ENCODE data around the gene SDC3. TPM values are rescaled to one million over a fixed set of nuclear protein-coding genes. Genes with fewer than 3 reads are reported as not detected.
"Not testable (repeated sequence)": the region's sequence is repeated elsewhere in the genome, so short reads cannot be mapped to it uniquely, and the experiment has no call there.

Gene SDC3, protein sequence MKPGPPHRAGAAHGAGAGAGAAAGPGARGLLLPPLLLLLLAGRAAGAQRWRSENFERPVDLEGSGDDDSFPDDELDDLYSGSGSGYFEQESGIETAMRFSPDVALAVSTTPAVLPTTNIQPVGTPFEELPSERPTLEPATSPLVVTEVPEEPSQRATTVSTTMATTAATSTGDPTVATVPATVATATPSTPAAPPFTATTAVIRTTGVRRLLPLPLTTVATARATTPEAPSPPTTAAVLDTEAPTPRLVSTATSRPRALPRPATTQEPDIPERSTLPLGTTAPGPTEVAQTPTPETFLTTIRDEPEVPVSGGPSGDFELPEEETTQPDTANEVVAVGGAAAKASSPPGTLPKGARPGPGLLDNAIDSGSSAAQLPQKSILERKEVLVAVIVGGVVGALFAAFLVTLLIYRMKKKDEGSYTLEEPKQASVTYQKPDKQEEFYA
- 10 to 100 TPM; 31.6 to 44.1 (median 33.7) TPM for polyA plus RNA-seq (ENCODE audit: insufficient read depth in 1 of 5, insufficient read length in 5 of 5, low replicate concordance in 1 of 5)
- long read RNA-seq, donor 1, full-length matches to known transcripts, result 20 of 48 reads
- long read RNA-seq, donor 1, partial matches to known transcripts, result 28 of 48 reads
- long read RNA-seq, donor 1, other reads (novel, unspliced or antisense), result 0 of 48 reads
- long read RNA-seq, donor 2, full-length matches to known transcripts, result 13 of 18 reads
- long read RNA-seq, donor 2, partial matches to known transcripts, result 5 of 18 reads
- long read RNA-seq, donor 2, other reads (novel, unspliced or antisense), result 0 of 18 reads
- long read RNA-seq, donor 3, full-length matches to known transcripts, result 13 of 18 reads
- long read RNA-seq, donor 3, partial matches to known transcripts, result 5 of 18 reads
- long read RNA-seq, donor 3, other reads (novel, unspliced or antisense), result 0 of 18 reads
- long read RNA-seq, donor 4, full-length matches to known transcripts, result 13 of 18 reads
- long read RNA-seq, donor 4, partial matches to known transcripts, result 5 of 18 reads
- long read RNA-seq, donor 4, other reads (novel, unspliced or antisense), result 0 of 18 reads
- long read RNA-seq, donor 5, full-length matches to known transcripts, result 15 of 31 reads
- long read RNA-seq, donor 5, partial matches to known transcripts, result 16 of 31 reads
- long read RNA-seq, donor 5, other reads (novel, unspliced or antisense), result 0 of 31 reads
- long read RNA-seq, donor 6, full-length matches to known transcripts, result 16 of 16 reads
- long read RNA-seq, donor 6, partial matches to known transcripts, result 0 of 16 reads
- long read RNA-seq, donor 6, other reads (novel, unspliced or antisense), result 0 of 16 reads
- long read RNA-seq, donor 7, full-length matches to known transcripts, result 21 of 27 reads
- long read RNA-seq, donor 7, partial matches to known transcripts, result 6 of 27 reads
- long read RNA-seq, donor 7, other reads (novel, unspliced or antisense), result 0 of 27 reads
- long read RNA-seq, donor 8, full-length matches to known transcripts, result 3 of 3 reads
- long read RNA-seq, donor 8, partial matches to known transcripts, result 0 of 3 reads
- long read RNA-seq, donor 8, other reads (novel, unspliced or antisense), result 0 of 3 reads

DNA sequence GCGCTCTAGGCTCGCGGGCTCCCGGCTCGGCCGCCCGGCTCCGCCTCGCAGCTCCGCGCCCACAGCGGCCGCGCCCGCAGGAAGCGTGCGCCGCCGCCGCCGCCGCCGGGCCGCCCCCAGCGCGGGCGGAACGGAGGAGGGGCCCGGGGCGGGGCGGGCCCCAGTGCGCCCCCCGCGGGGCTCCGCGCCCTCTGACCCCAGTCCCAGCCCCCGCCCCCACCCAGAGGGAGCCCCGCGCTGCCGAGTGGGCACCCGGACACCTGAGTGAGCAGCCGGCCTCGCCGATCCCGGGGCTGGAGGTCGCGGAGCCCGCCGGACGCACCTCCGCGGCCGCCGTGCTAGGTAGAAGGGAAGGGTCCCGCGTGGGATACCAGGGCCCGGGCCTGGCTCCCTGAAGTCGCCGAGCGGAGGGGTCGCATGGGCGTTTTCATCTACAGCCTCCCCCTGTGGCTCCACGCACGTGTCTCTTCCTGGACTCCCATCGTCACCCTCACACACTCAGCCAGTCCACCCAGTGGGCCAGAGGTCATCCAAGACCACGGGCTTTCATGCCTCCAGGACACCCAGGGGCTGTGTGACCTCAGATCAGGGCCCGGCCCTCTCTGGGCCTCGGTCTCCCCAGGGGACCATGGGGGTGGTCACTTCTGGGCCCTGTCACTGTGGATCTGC is at the start of gene SDC3:
TSS of gene SDC3 (minus strand) at position 63 of the 669 bp plus-strand sequence. CDS start 172 bp downstream, outside the sequence.
- no peak for DNase-seq

DNA sequence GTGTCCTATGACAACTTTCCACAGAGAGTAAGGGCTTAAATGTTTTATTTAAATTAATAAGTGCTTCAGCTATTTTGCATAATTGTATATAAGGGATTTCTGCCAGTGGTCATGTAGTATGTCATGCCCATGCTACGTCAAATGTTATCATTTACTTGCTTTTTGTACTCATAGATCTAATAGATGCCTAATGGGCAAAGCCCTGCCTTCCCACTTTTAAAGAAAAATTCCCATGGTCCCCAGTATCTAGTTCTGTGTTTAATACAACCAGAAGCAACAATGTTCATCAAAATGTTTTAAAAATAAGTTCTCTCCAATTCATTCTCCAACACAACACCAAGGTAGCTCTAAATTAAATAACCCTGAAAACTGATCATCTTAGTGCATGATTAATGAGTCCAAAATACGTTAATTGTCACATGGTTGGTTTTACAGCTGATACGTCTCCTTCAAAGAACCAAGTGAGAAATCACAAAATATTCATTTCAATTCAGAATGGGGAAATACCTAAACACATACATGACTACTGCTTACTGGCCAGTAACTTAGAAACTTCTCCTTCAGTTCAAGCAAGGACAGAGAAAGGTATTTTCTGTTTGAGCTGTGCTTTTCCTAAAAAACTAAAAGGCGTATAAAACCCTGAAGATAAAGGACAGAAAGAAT is 49.1 kb upstream of the SDC3 start:
- DNase-seq, result no peak

DNA sequence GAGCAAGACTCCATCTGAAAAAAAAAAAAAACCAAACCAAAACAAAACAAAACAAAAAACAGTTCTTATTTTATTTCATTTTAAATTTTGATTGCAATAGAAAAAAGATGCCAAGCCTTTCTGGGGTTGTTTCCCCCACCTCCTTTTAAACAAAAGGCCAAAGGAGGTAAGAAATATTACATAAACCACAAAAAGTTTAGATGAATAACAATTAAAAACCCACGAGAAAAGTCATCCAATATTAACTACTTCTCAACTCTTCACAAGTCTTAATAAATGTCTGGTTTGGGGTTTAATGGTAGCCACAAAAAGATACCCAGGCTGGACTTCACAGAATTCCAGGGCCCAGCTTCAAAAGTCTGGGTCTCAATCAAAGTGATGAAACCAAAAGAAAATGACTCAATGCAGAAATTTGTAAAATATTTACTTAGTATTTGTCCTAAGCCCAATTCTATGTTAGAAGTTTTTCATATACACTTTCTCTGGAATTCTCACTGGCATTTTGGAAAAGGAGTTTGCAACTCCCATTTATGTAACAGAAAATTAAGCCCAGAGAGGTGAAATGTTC is 47.0 kb upstream of the SDC3 start:
- DNase-seq, result no peak

DNA sequence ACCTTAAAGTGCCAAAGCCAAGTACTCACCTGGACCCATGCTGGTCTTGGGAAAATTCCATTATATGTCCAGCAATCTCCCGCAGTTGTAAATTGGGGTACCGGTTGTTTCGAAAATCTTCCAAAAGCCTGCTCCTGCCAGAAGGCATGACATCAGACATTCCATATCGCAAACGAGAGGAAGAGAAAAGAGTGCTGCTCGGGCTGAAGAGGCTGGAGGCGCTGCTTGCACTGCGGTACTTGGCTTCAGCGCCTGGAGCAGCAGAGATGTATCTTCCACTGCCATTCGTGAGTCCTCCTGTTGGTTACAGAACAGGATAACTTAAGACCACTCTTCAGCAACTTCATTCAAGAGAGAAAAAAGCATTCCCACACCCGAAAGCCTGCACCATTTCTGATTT is 45.1 kb upstream of the SDC3 start:
- DNase-seq, result no peak

- DNase-seq, result no peak
Observed at GRCh38 chr1:30952098-30952497, 43.5 kb upstream of the SDC3 start.

GRCh38 chr1:30950700-30951099 is 42.1 kb upstream of the SDC3 start:
- DNase-seq, result no peak

- no peak for DNase-seq
Observed at GRCh38 chr1:30950053-30950452, 41.5 kb upstream of the SDC3 start.

DNA sequence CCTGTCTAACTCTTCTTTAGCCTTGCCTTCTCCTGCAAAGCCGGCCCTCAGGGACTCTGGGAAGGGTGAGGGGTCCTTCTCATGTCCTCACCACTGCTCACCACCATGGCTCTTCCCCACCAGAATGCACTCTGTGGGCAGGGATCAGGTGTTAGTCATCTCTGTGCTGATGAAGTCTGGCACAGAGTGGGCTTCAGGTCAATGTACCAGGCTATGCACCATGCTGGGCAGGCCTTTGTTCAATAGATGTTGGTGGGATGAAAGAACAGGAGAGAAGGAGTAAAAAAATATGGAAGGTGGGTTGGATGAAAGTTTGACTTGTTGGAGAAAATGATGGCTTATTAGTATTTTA is 40.9 kb upstream of the SDC3 start:
- not testable (repeated sequence) for DNase-seq

DNA sequence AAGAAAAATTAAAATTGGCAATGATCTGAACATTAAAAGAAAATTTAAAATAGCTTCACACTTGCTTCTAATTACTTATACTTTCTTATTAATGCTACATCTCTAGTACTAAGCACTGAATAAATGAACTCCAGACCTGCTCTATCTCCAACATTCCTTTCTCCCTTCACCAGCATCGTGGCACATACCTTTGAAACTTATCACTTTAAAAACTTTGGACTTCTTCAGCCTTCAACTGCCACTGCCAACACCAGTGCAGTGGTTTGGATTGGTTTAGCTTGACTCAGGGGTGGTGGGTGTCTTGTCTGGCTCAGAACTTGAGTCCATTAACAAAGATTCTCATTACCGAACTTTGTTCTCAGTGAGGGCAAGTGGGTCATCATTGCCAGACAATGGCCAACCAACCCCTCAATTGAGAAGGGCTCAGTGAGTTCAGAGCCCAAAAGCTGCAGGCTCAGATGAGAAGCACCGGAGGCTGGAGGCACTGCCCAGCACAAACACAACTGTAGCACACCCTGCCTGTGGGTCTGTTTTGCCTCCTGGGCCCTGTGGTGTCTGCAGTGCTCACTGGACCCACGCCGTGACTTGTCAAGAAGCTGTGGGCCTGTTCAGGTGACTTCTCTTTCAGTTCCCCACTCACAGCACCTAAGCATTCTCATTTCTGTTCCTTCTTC is 40.4 kb upstream of the SDC3 start:
- DNase-seq, result not testable (repeated sequence)

DNA sequence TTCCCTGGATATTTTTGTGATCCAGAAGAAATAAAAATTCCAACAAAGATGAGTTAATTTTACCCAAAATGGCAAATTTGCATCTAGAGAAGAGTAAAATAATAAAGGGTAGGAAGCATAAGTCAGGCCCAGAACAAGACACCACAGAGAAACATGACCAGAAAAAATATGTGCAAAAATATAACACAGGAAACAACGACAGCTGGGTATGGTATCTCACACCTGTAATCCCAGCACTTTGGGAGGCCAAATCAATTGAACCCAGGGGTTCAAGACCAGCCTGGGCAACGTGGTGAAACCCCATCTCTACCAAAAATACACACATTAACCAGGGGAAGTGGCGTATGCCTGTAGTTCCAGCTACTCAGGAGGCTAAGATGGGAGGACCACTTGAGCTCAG is 39.7 kb upstream of the SDC3 start:
- DNase-seq, result no peak

GRCh38 chr1:30947212-30947611 is 38.7 kb upstream of the SDC3 start:
- no peak for DNase-seq

GRCh38 chr1:30942326-30942963 is 33.9 kb upstream of the SDC3 start:
- DNase-seq, result no peak

DNA sequence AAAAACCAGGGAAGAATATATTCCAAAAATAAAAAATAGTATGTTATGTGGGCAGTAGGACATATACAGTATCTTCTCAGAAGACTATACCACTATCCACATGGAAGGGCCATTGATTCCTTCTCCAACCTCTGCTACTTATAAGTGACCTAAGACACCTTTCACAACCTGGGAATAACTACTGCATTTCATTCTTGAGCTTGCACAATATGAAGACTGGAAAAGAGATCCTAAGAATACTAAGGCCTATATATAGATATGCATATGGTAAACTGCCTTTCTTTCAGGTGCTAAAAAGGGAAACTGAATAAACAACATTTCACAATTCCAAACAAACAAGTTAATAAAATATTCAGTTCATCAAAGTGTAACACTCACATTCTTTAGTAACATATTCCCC is 32.0 kb upstream of the SDC3 start:
- no peak for DNase-seq

DNA sequence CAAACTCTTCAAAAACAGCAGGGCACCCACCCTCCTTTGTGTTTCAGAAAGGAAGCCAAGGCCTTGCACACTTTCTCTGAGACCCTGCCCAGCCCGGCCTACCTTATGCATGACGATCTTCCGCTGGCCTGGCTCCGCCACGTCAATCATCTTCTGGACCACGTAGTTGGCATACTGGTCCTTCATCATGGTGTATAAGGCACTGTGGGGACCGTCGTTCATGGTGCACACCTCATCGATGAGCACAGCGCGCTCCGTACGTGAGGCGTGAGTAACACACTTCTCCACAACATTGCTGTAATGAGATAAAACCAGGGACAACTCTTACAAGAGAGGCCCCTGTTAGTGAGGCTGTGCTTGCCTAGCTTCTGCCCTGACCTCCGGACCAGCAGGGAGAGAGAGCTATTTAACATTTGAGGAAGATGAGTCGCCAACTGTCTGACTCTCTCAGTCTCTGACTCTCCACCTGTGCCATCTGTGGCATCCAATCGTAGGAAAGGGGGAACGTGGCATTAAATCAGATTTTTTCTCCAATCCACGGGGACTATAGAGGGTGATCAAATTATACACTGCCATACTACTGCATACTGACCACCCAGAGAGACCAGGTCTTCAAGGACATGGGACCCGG is 28.1 kb upstream of the SDC3 start:
- no peak for DNase-seq

- DNase-seq, result not testable (repeated sequence)
Observed at GRCh38 chr1:30935758-30936157, 27.2 kb upstream of the SDC3 start.

DNA sequence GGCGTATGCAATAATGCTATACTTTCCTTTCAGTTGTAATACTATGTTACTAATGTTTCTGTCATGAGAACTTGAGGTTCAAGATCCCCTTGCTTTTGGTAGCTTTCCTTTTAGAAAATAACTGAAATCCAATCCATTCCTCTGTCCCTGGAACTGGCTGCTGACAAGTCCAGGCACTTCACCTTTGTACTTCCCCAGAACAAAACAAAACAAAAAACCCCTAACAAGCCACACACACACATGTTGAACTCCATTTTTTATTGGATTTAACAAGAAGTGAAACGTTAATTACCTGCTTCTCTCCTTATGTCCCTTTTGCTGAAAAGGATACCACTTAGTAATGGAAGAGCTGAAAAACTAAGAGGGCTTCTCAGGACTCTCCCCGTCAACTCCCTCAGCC is 26.1 kb upstream of the SDC3 start:
- DNase-seq, result no peak

- no peak for DNase-seq
Observed at GRCh38 chr1:30933874-30934252, 25.3 kb upstream of the SDC3 start.

- DNase-seq, result no peak
Observed at GRCh38 chr1:30930631-30931173, 22.1 kb upstream of the SDC3 start.
